Measurements from ENCODE around the gene TP63. TPM values are rescaled to one million over a fixed set of nuclear protein-coding genes. Genes with fewer than 3 reads are reported as not detected.

Gene TP63
- total RNA-seq, 6 experiments from 2014 or later, result 0.06 to 0.55 (median 0.15) TPM; not detected in 3

DNA sequence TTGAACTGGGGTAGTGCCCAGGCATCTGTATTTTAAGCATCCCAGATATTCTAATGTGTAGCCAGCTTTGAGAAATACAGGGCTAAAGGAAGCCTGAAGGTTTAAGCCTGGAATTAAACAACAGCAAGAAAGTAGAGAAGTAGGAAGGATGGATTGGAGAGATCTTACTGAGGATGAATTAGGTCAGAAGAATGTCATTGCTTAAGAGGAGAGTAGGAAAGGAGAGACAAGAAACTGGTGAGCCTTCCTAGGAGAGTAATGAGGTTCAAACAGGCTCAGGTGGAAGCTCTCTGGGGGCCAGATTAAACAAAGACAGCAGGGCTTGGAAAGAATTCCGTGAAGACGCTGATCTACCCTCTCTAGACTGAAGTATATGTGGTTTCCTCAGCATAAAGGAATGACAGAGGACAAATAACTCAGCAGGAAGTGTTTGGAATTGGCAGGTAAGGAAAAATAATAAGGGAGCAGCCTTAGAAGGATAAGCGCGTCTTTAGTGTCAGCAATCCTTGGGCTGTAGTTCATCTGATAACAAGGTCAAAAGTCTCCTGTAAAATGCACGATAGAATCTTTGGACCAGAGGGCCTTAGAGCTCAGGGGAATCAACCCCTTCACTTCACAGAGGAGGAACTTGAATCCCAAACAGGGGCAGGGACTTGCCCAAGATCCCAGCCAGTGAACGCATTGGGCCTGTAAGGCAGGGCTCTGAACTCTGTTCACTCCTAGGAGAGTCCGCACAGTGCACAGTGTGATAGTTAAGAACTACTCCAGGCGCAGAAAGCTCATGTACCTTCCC is 90.9 kb downstream of the TP63 start:
- H3K27ac ChIP-seq, result no peak overlapping the region
- H3K27me3 ChIP-seq, result no peaks in the 10 kb centered on the region
- DNase-seq, result no peak
- intact Hi-C loops (cut with DNase I), result no loop called here
- no peaks in the 10 kb centered on the region for H3K4me1 ChIP-seq
- no peak overlapping the region for H3K4me3 ChIP-seq
- 80% methylated on average over 7 of the region's 8 CpGs for WGBS (ENCODE audit: insufficient coverage, low coverage, low lambda C conversion rate, missing lambda C conversion rate)
- H3K36me3 ChIP-seq, result no peaks in the 10 kb centered on the region
- no peak for TF ChIP-seq POLR2A (IDR thresholded peaks at IDR 0.05)
- TF ChIP-seq, protein P1, sequence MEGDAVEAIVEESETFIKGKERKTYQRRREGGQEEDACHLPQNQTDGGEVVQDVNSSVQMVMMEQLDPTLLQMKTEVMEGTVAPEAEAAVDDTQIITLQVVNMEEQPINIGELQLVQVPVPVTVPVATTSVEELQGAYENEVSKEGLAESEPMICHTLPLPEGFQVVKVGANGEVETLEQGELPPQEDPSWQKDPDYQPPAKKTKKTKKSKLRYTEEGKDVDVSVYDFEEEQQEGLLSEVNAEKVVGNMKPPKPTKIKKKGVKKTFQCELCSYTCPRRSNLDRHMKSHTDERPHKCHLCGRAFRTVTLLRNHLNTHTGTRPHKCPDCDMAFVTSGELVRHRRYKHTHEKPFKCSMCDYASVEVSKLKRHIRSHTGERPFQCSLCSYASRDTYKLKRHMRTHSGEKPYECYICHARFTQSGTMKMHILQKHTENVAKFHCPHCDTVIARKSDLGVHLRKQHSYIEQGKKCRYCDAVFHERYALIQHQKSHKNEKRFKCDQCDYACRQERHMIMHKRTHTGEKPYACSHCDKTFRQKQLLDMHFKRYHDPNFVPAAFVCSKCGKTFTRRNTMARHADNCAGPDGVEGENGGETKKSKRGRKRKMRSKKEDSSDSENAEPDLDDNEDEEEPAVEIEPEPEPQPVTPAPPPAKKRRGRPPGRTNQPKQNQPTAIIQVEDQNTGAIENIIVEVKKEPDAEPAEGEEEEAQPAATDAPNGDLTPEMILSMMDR (IDR thresholded peaks at IDR 0.05), result no peak
- H3K9me3 ChIP-seq, result no peaks in the 10 kb centered on the region
- ATAC-seq, result no peak

DNA sequence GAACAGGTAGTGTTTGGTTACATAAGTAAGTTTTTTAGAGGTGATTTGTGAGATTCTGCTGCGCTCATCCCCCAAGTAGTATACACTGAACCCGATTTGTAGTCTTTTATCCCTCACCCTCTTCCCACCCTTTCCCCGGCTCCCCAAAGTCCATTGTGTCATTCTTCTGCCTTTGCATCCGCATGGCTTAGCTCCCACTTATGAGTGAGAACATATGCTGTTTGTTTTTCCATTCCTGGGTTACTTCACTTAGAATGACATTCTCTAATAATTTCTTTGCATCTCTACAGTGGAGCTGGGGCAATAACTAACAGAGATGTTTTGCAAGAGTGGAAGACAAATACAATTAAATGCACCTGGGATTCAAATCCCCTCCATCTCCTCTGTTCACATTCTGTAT is 93.2 kb downstream of the TP63 start:
- no peaks in the 10 kb centered on the region for H3K9me3 ChIP-seq
- no peak overlapping the region for H3K4me3 ChIP-seq
- 67% methylated on average over 4 of the region's 4 CpGs for WGBS (ENCODE audit: insufficient coverage, low coverage, low lambda C conversion rate, missing lambda C conversion rate)
- TF ChIP-seq POLR2A (IDR thresholded peaks at IDR 0.05), result no peak
- TF ChIP-seq, protein P1 (IDR thresholded peaks at IDR 0.05), result no peak
- ATAC-seq (no peak), DNase-seq (no peak)
- intact Hi-C loops (cut with DNase I), result no loop called here
- H3K27ac ChIP-seq, result no peak overlapping the region
- H3K36me3 ChIP-seq, result no peaks in the 10 kb centered on the region
- no peaks in the 10 kb centered on the region for H3K4me1 ChIP-seq
- H3K27me3 ChIP-seq, result no peaks in the 10 kb centered on the region

DNA sequence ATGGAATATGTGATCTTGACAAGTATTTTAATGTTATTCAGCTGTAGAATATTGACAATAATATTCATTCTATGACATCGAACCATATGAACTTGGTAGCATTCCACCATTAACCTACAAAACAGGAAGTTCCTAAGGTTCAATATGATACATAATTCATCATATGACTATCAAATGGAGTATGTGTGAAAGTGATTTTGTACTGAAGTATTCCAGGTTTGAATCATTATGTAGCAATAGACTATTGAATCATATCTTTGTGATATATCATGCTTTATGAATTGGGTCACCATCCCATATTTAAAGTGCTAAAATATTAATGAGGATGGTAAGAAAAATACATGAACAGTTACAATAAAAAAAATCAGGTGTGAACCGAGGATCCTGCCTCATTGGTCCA is 95.1 kb downstream of the TP63 start:
- H3K9me3 ChIP-seq, result no peaks in the 10 kb centered on the region
- no peak overlapping the region for H3K27ac ChIP-seq
- WGBS (ENCODE audit: insufficient coverage, low coverage, low lambda C conversion rate, missing lambda C conversion rate), result 63% methylated on average over 2 of the region's 2 CpGs
- ATAC-seq, result no peak
- H3K36me3 ChIP-seq, result no peaks in the 10 kb centered on the region
- TF ChIP-seq, protein P1 (IDR thresholded peaks at IDR 0.05), result no peak
- no peak for TF ChIP-seq POLR2A (IDR thresholded peaks at IDR 0.05)
- H3K27me3 ChIP-seq, result no peaks in the 10 kb centered on the region
- DNase-seq, result no peak
- H3K4me3 ChIP-seq, result no peak overlapping the region
- intact Hi-C loops (cut with DNase I), result no loop called here
- no peaks in the 10 kb centered on the region for H3K4me1 ChIP-seq

- Histone ChIP-seq H3K36me3 (no peaks in the 10 kb centered on the region), H3K27me3 (no peaks in the 10 kb centered on the region), H3K27ac (no peak overlapping the region), H3K4me3 (no peak overlapping the region), H3K9me3 (no peaks in the 10 kb centered on the region), H3K4me1 (no peaks in the 10 kb centered on the region)
- ATAC-seq (no peak), DNase-seq (no peak)
- intact Hi-C loops (cut with DNase I), result no loop called here
- WGBS (ENCODE audit: insufficient coverage, low coverage, low lambda C conversion rate, missing lambda C conversion rate), result 70% methylated on average over 1 of the region's 1 CpG
- TF ChIP-seq POLR2A (IDR thresholded peaks at IDR 0.05), result no peak
- TF ChIP-seq, protein P1 (IDR thresholded peaks at IDR 0.05), result no peak
Measured at GRCh38 chr3:189727158-189727557, 96.0 kb downstream of the TP63 start.
